ENCODE data around the gene LRRC46. TPM values are rescaled to one million over a fixed set of nuclear protein-coding genes. Genes with fewer than 3 reads are reported as not detected.
A peak's percentile ranks its signal among the peaks of the same experiment; 100 is the strongest.

Gene LRRC46
- total and polyA plus RNA-seq, 2 donors, result 0.19 to 2.4 TPM

GRCh38 chr17:47815106-47815918, 16.2 kb upstream of the LRRC46 start:
- H3K4me3 ChIP-seq (ENCODE audit: low read length in 2 of 2), result no peak overlapping the region
- no peaks in the 10 kb centered on the region for H3K27me3 ChIP-seq (ENCODE audit: control insufficient read depth in 2 of 2, insufficient read depth in 1 of 2, low read length in 1 of 2)
- no peak for DNase-seq (ENCODE audit: low read depth in 6 of 9, low spot score in 9 of 9)
- H3K4me1 ChIP-seq (ENCODE audit: control insufficient read depth in 2 of 2, insufficient read depth in 2 of 2, low read length in 2 of 2), result peaks cover 0 to under 1% of the 10 kb centered on the region in 2 donors
- H3K27ac ChIP-seq (ENCODE audit: low read depth in 1 of 2, low read length in 1 of 2), result no peak overlapping the region
- H3K36me3 ChIP-seq (ENCODE audit: control insufficient read depth in 2 of 2, insufficient read depth in 2 of 2, low read length in 1 of 2), result peaks cover 56 to 80% of the 10 kb centered on the region in 2 donors
- 98% methylated on average over 21 of the region's 21 CpGs for WGBS
- no peaks in the 10 kb centered on the region for H3K9me3 ChIP-seq (ENCODE audit: control insufficient read depth in 2 of 2, insufficient read depth in 1 of 2, low read length in 1 of 2)

- H3K4me3 ChIP-seq (ENCODE audit: low read length in 2 of 2), result no peak overlapping the region
- 97% methylated on average over 21 of the region's 21 CpGs for WGBS
- no peaks in the 10 kb centered on the region for H3K27me3 ChIP-seq (ENCODE audit: control insufficient read depth in 2 of 2, insufficient read depth in 1 of 2, low read length in 1 of 2)
- H3K4me1 ChIP-seq (ENCODE audit: control insufficient read depth in 2 of 2, insufficient read depth in 2 of 2, low read length in 2 of 2), result peaks cover 7 to 8% of the 10 kb centered on the region in 2 donors
- DNase-seq (ENCODE audit: low read depth in 6 of 9, low spot score in 9 of 9), result no peak
- H3K27ac ChIP-seq (ENCODE audit: low read depth in 1 of 2, low read length in 1 of 2), result no peak overlapping the region
- H3K36me3 ChIP-seq (ENCODE audit: control insufficient read depth in 2 of 2, insufficient read depth in 2 of 2, low read length in 1 of 2), result peaks cover 51 to 73% of the 10 kb centered on the region in 2 donors
- H3K9me3 ChIP-seq (ENCODE audit: control insufficient read depth in 2 of 2, insufficient read depth in 1 of 2, low read length in 1 of 2), result no peaks in the 10 kb centered on the region
Measured at GRCh38 chr17:47816111-47816735, 15.2 kb upstream of the LRRC46 start.

- Histone ChIP-seq H3K36me3 (ENCODE audit: control insufficient read depth in 2 of 2, insufficient read depth in 2 of 2, low read length in 1 of 2) (peaks cover 49 to 73% of the 10 kb centered on the region in 2 donors), H3K9me3 (ENCODE audit: control insufficient read depth in 2 of 2, insufficient read depth in 1 of 2, low read length in 1 of 2) (no peaks in the 10 kb centered on the region), H3K27ac (ENCODE audit: low read depth in 1 of 2, low read length in 1 of 2) (no peak overlapping the region), H3K4me1 (ENCODE audit: control insufficient read depth in 2 of 2, insufficient read depth in 2 of 2, low read length in 2 of 2) (peaks cover 10 to 12% of the 10 kb centered on the region in 2 donors), H3K4me3 (ENCODE audit: low read length in 2 of 2) (no peak overlapping the region), H3K27me3 (ENCODE audit: control insufficient read depth in 2 of 2, insufficient read depth in 1 of 2, low read length in 1 of 2) (no peaks in the 10 kb centered on the region)
- over 99% methylated on average over 10 of the region's 10 CpGs for WGBS
- no peak for DNase-seq (ENCODE audit: low read depth in 6 of 9, low spot score in 9 of 9)
Measured at GRCh38 chr17:47816947-47817346, 14.5 kb upstream of the LRRC46 start.

GRCh38 chr17:47818002-47818695, 13.3 kb upstream of the LRRC46 start:
- Histone ChIP-seq H3K27ac (ENCODE audit: low read depth in 1 of 2, low read length in 1 of 2) (no peak overlapping the region), H3K36me3 (ENCODE audit: control insufficient read depth in 2 of 2, insufficient read depth in 2 of 2, low read length in 1 of 2) (peaks cover 48 to 61% of the 10 kb centered on the region in 2 donors), H3K4me1 (ENCODE audit: control insufficient read depth in 2 of 2, insufficient read depth in 2 of 2, low read length in 2 of 2) (peaks cover 14 to 15% of the 10 kb centered on the region in 2 donors), H3K4me3 (ENCODE audit: low read length in 2 of 2) (no peak overlapping the region), H3K27me3 (ENCODE audit: control insufficient read depth in 2 of 2, insufficient read depth in 1 of 2, low read length in 1 of 2) (no peaks in the 10 kb centered on the region), H3K9me3 (ENCODE audit: control insufficient read depth in 2 of 2, insufficient read depth in 1 of 2, low read length in 1 of 2) (no peaks in the 10 kb centered on the region)
- DNase-seq (ENCODE audit: low read depth in 6 of 9, low spot score in 9 of 9), result no peak
- 97% methylated on average over 11 of the region's 11 CpGs for WGBS

DNA sequence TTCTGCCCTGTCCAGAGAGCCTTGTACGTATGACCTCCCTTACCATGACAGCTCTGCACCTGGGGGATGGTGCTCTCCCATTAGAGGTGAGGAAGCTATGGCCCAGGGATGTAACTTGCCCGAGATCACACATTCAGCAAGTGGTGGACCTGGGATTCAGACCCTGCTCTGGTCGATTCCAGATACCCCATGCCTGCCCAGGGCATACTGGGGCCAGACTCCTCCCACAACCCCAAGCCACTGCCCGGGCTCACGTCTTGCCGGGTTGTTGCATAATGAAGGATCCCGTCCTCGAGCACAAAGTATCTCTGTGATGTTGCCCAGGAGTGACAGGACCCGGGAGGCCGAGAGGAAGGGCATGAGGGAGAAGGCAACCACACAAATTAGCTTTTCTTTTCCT, 12.0 kb upstream of the LRRC46 start:
- H3K27ac ChIP-seq (ENCODE audit: low read depth in 1 of 2, low read length in 1 of 2), result no peak overlapping the region
- WGBS, result 96% methylated on average over 10 of the region's 10 CpGs
- no peaks in the 10 kb centered on the region for H3K27me3 ChIP-seq (ENCODE audit: control insufficient read depth in 2 of 2, insufficient read depth in 1 of 2, low read length in 1 of 2)

DNA sequence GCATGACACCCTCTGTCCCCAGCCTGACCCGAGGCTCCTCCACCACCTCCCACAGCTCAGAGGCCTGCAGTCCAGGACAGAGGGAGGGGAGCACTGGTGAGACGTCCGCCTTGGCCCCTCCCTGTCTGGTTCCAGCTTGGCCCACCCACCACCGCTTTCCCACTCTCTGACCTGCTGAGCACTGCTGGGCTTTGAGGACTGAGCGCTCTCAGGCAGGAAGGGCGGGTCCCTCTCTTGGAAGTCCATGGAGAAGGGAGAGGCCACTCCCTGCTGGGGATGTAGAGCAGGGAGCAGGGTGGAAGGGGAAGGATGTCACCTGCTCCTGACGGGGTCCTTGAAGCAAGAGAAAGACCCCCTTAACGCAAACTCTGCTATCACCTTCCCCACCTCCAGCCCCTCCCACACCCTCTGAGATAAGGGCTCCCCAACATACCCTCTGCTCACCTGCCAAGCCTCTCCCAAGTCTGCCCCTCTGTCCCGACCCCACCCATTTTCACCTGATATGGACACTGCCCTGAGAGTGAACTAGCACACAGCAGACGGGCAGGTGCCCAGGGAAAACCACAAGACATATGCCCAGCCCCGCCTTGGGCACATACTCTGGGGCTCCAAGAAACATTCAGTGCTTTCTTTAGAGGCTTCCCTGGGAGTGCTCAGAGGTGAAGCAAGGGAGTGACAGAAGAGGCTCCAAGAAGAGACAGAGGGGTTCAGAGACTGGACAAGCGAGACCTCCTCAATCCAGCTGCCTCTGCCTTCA, 11.3 kb upstream of the LRRC46 start:
- Histone ChIP-seq H3K4me3 (ENCODE audit: low read length in 2 of 2) (no peak overlapping the region), H3K9me3 (ENCODE audit: control insufficient read depth in 2 of 2, insufficient read depth in 1 of 2, low read length in 1 of 2) (no peaks in the 10 kb centered on the region), H3K36me3 (ENCODE audit: control insufficient read depth in 2 of 2, insufficient read depth in 2 of 2, low read length in 1 of 2) (peaks cover 50 to 58% of the 10 kb centered on the region in 2 donors), H3K27ac (ENCODE audit: low read depth in 1 of 2, low read length in 1 of 2) (no peak overlapping the region), H3K4me1 (ENCODE audit: control insufficient read depth in 2 of 2, insufficient read depth in 2 of 2, low read length in 2 of 2) (peaks cover 14 to 15% of the 10 kb centered on the region in 2 donors), H3K27me3 (ENCODE audit: control insufficient read depth in 2 of 2, insufficient read depth in 1 of 2, low read length in 1 of 2) (no peaks in the 10 kb centered on the region)
- WGBS, result 88% methylated on average over 12 of the region's 12 CpGs
- no peak for DNase-seq (ENCODE audit: low read depth in 6 of 9, low spot score in 9 of 9)

More for the DNA sequence above, 12.0 kb upstream of the LRRC46 start:
- DNase-seq (ENCODE audit: low read depth in 6 of 9, low spot score in 9 of 9), result no peak
- H3K4me1 ChIP-seq (ENCODE audit: control insufficient read depth in 2 of 2, insufficient read depth in 2 of 2, low read length in 2 of 2), result peaks cover 14 to 15% of the 10 kb centered on the region in 2 donors
- peaks cover 52 to 64% of the 10 kb centered on the region in 2 donors for H3K36me3 ChIP-seq (ENCODE audit: control insufficient read depth in 2 of 2, insufficient read depth in 2 of 2, low read length in 1 of 2)
- no peak overlapping the region for H3K4me3 ChIP-seq (ENCODE audit: low read length in 2 of 2)
- H3K9me3 ChIP-seq (ENCODE audit: control insufficient read depth in 2 of 2, insufficient read depth in 1 of 2, low read length in 1 of 2), result no peaks in the 10 kb centered on the region

- Histone ChIP-seq H3K9me3 (ENCODE audit: control insufficient read depth in 2 of 2, insufficient read depth in 1 of 2, low read length in 1 of 2) (no peaks in the 10 kb centered on the region), H3K36me3 (ENCODE audit: control insufficient read depth in 2 of 2, insufficient read depth in 2 of 2, low read length in 1 of 2) (peaks cover 50 to 58% of the 10 kb centered on the region in 2 donors), H3K4me1 (ENCODE audit: control insufficient read depth in 2 of 2, insufficient read depth in 2 of 2, low read length in 2 of 2) (peaks cover 14 to 15% of the 10 kb centered on the region in 2 donors), H3K27me3 (ENCODE audit: control insufficient read depth in 2 of 2, insufficient read depth in 1 of 2, low read length in 1 of 2) (no peaks in the 10 kb centered on the region), H3K4me3 (ENCODE audit: low read length in 2 of 2) (peak overlapping the region; percentile 67 to 70), H3K27ac (ENCODE audit: low read depth in 1 of 2, low read length in 1 of 2) (no peak overlapping the region)
- no peak for DNase-seq (ENCODE audit: low read depth in 6 of 9, low spot score in 9 of 9)
- WGBS, result 12% methylated on average over 4 of the region's 4 CpGs
Measured at GRCh38 chr17:47821031-47821423, 10.4 kb upstream of the LRRC46 start.

DNA sequence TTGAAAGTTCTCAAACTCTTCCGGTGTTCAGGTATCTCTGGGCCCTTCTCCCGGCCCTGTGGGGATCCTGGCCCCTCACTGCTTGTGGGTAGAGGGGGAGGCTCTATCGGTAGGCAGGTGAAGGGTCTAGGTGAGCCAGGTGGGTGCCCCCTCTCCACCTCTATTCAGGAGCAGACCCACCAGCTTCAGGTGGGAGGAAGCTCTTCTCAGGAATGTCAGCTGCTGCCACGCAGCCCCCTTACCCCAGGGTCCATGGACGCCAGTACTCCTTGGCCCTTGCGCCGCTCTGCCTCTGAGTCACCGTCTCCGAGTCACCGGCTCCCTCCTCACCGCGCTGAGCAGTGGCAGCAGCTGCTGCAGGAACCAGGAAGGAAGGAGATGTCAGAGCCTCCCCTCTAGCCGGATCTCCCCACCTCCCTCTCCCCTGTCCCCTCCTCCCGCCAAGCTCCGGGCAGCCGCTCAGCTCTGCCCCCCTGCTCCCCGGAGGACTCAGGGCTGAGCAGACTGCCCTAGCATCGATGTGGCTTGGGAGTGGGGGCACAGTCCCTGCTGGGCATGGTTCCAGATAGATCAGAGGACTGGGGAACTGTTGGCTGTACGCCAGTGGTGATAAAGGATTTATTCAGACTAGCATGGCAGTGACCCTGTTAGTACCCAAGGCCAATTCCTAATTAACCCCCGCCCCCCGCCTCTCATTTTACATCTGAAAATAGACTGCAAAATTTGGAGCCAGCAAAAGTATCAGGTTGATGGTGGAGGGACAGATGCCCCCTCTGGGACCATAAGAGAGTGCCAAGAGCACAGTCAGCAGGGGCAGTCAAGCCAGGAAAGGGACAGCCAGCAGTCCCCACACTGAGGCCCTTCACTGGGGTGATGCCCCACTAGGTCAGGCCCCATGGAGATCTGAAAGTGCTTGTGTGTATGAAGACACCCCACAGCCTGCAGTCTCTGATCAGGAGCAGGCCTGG, 9.8 kb upstream of the LRRC46 start, which contains the start of gene OSBPL7:
Gene OSBPL7, minus strand, starts transcription at position 371 of the 968 bp plus-strand sequence. CDS start 1,516 bp downstream, outside the sequence.
- no peaks in the 10 kb centered on the region for H3K27me3 ChIP-seq (ENCODE audit: control insufficient read depth in 2 of 2, insufficient read depth in 1 of 2, low read length in 1 of 2)
- 9% methylated on average over 21 of the region's 21 CpGs for WGBS
- H3K4me3 ChIP-seq (ENCODE audit: low read length in 2 of 2), result peak within 1 kb of the TSS; percentile 67 to 70
- H3K27ac ChIP-seq (ENCODE audit: low read depth in 1 of 2, low read length in 1 of 2), result peak within 1 kb of the TSS in 1 of 2 donors; percentile 60
- H3K9me3 ChIP-seq (ENCODE audit: control insufficient read depth in 2 of 2, insufficient read depth in 1 of 2, low read length in 1 of 2), result no peaks in the 10 kb centered on the region
- H3K4me1 ChIP-seq (ENCODE audit: control insufficient read depth in 2 of 2, insufficient read depth in 2 of 2, low read length in 2 of 2), result peaks cover 14 to 15% of the 10 kb centered on the region in 2 donors
- peak in 7 of 9 donors; percentile 52 to 85 (median 70) for DNase-seq (ENCODE audit: low read depth in 6 of 9, low spot score in 9 of 9)
- H3K36me3 ChIP-seq (ENCODE audit: control insufficient read depth in 2 of 2, insufficient read depth in 2 of 2, low read length in 1 of 2), result peaks cover 50 to 58% of the 10 kb centered on the region in 2 donors

Measured in thymus (tissue), 11 donors.